HG03045 (cell line): ENCODE measurements around the gene KCTD19.

Experiments used
- ATAC-seq: cut with Tn5 transposase; IDR thresholded peaks from one replicate; pipeline ENCODE4 v1.9.1; 2021; ENCODE audit warnings: mild to moderate bottlenecking, moderate library complexity; ENCODE audit not compliant: unreplicated experiment

The KCTD19 gene

DNA sequence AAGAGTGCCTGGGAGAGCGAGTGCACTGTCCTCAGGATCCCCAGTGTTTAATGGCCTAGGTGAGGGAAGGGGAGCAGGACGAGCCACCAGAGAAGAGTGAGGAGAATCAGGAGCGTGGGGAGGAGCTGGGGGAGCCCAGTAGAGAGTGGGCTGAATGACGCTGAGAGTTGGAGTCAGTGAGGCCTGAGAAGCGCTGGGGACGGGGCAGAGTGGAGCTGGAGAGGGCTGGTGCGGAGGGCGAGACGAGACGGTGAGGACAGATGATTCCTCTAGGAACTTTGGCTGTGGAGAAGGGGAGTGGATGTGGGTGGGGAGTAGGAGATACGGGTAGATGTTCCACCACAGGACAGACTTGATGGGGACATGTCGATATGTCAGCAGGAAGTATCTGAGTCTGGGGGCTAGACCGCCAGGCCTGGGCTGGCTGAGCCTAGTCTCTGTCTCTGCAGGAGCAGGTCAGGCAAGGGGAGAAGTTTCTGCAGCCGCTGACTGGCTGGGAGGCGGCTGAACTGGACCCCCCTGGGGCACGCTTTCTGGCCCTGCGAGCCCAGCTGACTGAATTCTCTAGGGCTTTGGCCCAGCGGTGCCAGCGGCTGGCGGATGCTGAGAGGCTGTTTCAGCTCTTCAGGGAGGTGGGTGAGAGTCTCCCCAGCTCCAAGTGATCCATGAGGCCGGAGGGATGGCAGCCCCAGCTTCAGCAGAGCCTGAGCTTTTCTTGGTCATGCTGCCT lies 42.5 kb downstream of the KCTD19 start:
- ATAC-seq, result no peak

DNA sequence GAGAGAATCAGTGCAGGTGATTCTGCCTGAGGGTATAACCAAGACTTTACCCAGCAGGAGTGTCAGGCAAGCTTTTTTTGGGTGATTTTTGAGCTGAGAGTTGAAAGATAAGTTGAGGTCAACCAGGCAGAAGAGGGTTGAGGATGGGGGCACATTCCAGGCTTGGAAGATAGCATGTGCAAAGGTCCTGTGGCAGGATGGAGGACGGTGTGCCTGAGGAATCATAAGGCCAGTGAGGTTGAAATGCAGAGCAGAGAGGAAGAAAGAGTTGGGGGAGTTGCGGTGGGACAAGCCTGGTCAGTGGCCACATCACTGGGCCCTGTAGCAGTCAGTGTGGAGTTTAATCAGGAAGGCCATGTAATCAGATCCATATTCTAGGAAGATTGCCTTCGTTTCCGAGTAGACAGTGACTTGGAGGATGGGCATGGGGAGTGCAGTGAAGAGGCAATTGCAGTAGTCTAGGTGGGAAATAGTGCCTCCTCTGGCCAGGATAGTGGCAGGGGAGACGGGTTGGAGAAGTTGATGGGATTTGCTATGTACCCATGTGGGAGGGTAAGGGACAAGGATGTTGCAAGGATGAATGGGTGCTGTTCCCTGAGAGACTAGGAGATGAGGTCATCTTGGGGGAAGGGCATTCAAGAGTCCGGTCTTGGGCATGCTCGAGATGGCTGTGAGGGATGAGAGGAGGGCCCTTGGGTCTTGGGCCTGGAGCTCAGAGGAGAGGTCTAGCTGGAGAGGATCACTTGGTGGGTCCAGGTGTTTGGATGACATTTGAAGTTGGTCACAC lies 43.3 kb downstream of the KCTD19 start:
- no peak for ATAC-seq

DNA sequence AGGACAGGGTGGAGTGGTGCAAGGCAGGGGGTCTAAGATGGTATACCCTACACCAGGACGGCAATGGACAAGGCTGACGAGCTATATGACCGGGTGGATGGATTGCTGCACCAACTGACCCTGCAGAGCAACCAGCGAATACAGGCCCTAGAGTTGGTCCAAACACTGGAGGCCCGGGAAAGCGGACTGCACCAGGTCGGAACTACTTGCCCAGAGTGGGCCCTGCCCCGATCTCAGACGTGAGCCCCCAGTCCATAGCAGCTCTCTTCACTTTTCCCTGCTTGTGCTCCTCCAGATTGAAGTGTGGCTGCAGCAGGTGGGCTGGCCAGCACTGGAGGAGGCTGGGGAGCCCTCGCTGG lies 44.1 kb downstream of the KCTD19 start:
- ATAC-seq, result no peak

DNA sequence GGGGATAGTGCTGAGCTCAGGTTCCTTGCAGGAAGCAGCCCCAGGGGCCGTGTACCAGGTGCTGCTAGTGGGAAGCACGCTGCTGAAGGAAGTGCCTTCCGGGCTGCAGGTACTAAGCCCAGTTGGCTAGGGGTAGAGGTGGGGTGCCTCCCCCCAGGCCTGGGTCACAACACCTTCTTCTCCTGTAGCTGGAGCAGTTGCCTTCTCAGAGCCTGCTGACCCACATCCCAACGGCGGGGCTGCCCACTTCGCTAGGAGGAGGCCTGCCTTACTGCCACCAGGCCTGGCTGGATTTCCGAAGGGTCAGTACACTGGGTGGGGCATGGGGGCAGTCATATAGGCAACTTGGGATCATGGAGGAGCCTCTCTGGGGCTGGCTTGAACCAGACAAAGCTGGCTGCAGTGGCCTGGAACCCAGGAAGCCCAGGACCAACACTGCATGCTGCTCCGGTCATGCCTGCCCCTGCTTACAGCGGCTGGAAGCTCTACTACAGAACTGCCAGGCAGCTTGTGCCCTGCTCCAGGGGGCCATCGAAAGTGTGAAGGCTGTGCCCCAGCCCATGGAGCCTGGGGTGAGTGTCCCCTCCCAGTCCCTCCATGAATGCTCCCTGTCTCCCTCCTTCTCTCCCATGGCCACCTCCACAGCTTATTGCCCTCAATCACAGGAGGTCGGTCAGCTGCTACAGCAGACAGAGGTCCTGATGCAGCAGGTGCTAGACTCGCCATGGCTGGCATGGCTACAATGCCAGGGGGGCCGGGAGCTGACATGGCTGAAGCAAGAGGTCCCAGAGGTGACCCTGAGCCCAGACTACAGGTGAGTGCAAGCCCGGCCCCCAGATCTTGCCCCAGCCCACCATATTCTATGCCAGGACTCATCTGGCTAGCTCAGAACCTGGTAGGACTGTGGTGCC lies 44.8 kb downstream of the KCTD19 start:
- ATAC-seq, result no peak

DNA sequence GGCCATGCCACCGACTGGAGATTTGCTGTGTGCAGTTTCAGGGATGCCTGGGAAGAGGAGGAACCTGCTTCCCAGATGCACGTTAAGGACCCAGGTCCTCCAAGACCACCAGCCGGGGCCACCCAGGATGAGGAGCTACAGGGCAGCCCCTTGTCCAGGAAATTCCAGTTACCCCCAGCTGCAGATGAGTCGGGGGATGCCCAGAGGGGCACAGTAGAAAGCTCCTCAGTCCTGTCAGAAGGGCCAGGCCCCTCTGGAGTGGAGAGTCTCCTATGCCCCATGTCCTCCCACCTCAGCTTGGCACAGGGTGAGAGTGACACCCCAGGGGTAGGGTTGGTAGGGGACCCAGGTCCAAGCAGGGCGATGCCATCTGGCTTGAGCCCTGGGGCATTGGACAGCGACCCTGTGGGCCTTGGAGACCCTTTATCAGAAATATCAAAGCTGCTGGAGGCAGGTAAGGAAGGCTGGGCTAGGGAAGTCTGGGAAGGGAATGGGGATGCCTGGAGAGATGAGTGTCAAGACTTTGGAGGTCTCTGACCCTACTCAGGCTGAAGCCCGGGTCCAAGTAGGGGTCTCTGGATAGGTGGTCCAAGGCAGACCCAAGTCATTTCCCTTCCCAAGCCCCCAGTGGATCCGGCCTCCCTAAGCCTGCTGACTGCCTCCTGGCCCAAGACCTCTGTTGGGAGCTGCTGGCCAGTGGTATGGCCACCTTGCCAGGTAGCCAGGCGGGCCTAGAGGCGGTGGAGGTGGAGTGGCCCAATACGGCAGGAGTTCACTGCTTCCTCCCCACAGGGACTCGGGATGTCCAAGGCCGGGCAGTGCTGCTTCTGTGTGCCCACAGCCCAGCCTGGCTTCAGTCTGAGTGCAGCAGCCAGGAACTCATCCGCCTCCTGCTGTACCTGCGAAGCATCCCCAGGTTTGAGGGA lies 46.2 kb downstream of the KCTD19 start:
- ATAC-seq, result no peak

DNA sequence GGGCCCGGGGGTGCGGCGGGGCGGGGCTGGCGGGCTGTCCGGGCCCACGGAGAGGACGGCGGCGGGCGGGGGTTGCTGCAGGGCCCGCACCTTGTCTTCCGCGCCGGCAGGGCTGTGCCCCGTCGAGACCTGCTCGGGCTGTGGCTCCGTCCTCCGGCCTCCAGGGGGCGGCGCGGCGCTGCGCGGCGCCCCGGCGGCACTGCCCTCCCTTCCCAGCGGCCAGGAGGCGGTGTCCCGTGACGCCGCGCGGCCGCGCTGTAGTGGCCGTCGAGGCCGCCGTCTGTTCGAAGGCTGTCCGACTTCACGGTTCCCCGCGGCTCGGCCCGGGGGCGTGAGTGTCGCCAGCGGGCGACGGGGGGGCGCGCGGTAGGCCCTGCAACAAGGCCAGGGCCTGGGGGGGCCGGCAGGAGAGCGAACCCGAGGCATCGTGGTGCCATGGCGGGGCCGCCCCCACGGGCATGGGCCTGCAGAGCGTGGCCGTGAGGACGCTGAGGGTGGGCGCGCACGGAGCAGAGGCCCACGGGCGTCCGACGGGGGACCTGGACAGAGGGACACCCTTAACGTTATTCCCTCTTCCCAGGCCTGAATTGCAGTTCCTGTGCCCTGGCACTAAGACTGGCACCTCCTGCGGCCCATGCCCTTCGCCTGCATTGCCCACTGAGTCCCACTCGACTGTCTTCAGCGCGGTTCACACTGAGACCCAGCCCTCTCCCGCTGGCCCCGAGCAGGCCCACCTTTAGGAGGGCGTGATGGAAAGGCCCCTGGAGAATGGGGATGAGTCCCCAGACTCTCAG lies 47.0 kb downstream of the KCTD19 start, which contains the start of gene PLEKHG4:
TSS of gene PLEKHG4 (plus strand) at position 237 of the 794 bp plus-strand sequence. CDS start at position 750, 513 bp downstream.
- ATAC-seq, result peak; percentile 69

DNA sequence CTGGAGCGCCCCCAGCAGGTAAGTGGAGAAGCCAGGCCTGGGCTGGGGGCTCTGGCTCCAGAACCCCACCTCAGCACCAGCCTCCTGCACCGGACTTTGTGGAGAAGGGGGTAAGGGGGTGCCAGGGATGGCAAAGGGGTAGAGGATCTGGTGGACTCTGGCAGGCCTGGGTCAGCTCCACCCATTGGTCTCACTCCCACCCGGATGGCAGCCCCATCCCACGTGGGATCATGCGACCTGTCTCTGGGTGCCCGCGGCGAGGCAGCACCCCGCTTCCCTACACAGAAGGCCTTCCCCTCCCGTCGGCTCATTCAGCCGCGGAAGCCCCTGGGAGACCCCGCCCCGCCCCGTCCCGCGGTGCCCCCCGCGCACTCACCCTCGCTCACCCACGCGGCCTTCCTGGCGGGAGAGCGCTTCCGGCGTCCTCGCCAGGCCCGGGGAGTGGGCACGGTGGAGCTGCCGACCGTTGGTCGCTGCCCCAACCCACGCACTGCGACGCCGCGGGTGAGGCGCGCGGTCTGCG lies 47.7 kb downstream of the KCTD19 start:
- peak; percentile 40 for ATAC-seq

DNA sequence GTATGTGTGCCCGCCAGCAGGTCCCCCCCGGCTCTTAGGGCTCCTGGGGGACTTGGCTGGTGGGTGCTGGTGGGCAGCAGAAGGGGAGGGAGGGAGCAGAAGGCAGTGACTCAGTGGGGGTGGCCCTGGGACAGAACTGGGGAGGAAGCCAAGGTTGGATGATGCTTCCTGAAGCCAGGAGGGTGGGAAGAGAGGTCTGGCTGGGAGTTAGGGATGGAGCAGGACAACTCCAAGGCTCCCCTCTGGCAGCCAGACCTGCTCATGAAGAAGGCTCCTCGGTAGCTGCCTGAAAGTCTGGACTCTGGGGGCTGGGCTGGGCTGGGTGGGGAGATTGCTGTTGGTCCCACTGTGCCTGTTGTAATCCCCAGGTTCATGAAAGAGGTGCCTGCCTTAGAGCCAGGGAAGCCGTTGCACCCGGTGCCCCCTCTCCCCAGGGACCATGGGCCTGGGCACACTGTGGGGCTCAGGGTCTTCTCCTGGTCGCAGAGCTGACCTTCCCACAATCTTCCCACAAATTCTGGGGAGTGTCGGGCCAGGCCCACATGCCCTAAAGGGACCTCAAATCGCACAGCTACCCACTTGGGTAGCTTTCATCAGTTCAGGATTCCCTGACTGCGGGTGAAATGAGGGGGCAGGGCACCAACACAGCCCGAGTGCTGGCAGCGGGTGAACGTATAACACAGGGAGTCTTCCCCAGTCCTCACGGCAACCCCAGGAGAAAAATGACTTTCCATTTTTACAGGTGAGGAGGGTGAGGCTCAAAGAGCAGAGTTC lies 48.4 kb downstream of the KCTD19 start:
- ATAC-seq, result no peak

DNA sequence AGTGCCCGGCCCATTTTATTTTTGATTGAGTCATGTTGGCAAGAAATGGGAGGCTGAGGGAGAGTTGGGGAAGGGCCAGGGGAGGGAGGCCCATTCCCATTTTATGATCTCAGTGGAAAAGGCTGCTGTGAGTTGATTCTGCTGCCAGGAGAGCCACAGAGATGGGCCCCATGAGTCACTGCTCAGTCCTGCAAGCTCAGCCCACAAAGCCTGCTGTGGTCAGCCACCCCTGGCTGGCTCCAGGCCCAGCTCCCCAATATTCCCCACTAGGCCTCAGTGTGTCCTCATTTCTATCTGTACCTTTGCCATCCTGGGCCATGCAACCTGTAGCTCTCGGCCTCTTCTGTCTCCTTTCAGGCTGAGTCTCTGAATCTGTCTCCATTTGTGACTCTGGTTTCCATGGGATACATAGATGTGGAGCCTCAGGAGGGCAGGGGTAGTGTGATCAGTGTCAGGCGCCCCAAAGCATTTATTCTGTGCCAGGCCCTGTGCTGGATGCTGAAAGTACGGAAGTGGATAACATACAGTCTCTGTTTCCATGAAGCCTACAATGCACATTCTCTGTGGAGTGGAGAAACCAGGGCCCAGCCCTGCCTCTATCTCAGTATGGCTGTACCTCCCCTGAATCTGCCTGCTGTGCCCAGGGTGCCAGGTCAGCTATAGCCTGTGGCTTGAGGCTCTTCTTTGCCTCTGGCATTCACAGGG lies 49.1 kb downstream of the KCTD19 start:
- no peak for ATAC-seq

DNA sequence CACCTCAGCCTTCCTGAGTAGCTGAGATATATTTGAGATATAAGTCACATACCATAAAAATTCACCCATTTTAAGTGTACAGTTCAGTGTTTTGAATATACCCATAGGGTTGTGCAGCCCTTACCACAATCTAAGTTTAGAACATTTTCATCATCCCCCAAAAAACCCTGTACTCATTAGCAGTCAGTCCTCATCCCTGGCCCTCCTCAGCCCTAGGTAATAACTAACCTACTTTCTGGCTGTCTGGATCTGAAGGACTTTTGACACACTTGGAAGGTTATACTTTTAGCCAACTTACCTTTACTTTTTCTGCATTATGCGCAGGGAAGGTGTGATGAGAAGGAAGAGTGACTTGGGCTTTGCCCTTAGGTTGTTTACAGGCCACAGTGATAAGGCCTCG lies 51.2 kb downstream of the KCTD19 start:
- no peak for ATAC-seq

DNA sequence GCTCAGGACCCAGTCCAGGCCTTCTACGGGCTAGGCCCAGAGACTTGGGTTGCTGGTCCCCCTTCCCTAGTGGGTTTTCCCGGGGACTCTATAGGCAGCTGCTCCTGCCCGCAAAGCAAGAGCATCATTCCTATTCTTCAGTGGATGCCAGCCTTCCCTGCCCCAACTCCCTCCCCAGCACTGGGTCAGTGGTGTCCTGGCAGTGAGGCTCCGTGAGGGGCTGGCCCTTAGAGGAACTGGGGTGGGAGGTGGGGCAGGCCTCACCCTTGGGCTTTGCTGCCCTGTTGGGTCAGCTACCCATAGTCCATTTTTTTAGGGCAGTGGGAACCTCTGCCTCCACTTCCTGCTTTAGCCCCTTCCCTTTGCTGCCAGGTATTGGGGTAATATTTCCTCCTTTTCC lies 55.1 kb downstream of the KCTD19 start:
- no peak for ATAC-seq

DNA sequence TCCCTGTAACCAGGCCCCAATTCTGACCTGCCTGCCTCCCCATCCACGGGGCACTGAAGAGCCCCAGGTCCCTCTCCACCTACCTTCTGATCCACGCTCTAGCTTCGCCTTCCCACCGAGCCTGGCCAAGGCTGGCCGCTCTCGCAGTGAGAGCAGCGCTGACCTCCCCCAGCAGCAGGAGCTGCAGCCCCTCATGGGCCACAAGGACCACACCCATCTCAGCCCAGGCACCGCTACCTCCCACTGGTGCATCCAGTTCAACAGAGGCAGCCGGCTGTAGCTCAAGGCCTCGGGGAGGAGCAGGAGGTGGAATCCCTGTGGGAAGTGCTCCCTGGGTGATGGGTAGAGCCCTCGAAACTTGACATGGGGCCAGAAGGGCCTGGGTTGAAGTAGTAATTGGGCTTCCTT lies 55.6 kb downstream of the KCTD19 start:
- no peak for ATAC-seq

DNA sequence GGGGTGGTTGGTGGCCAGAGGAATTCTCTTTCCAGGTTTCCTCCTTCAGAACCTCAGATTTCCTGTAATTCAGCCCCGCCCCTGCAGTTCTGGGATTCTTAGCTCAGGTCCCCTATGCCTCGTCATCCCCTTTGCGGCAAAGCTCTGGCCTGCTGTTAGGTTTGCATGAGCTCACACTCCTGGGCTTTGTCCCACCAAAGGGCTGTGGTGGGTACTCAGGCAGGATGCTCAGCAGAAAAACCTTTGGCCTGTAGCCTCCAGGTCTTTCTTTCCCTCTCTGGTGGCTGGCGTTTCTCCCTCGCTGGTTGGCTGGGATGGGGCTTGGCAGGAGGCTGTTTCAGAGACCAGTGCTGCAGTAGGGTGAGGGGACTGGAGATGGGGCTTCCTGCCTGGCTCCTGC lies 56.8 kb downstream of the KCTD19 start:
- no peak for ATAC-seq

DNA sequence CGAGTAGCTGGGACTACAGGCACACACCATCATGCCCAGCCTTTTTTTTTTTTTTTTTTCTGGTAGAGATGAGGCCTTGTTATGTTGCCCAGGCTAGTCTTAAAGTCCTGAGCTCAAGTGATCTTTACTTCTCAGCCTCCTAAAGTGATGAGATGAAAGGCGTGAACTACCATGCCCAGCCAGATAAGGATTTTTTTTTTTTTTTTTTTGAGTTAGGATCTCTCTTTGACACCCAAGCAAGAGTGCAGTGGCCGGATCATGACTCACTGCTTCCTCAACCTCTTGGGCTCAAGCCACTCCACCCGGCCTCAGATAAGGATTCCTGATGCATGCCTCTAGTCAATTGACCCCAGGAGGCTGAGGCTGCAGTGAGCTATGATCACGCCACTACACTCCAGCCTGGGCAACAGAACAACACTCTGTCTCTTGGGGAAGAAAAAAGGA lies 58.4 kb downstream of the KCTD19 start:
- no peak for ATAC-seq

DNA sequence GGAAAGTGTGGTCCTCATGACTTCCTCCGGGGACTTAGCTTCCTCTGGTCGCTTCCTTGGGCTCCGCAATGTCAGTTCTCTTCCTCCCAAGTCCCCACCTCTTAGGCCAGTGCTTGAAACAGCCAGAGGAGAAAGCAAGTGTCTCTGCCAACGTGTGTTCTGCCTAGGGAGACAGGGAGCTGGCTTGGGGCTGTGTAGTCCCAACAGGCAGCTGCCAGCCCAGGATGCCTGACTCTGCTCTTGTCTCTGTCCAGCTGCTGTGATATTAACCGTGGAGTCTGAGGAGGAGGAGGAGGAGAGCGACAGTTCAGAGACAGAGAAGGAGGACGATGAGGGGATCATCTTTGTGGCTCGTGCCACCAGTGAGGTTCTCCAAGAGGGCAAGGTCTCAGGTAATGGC lies 60.7 kb downstream of the KCTD19 start:
- no peak for ATAC-seq

DNA sequence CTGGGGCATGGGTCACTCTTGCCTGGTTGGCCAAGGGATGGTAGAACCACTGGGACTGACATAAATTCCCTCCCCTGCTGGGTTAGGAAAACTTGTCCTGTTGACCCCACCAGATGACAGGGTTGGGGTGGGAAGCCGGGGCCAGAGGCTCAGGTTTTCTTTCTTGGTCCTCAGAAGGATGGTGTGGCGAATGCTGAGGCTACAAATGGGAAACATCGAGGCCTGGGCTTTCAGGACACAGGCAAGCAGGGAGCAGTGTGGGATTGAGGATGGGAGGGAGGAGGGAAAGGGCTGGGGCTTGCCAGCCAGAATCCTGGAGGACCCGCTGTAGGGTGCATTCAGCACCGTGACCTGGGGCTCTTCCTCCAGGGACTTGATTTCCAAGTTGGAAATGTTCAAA lies 61.7 kb downstream of the KCTD19 start:
- ATAC-seq, result no peak

DNA sequence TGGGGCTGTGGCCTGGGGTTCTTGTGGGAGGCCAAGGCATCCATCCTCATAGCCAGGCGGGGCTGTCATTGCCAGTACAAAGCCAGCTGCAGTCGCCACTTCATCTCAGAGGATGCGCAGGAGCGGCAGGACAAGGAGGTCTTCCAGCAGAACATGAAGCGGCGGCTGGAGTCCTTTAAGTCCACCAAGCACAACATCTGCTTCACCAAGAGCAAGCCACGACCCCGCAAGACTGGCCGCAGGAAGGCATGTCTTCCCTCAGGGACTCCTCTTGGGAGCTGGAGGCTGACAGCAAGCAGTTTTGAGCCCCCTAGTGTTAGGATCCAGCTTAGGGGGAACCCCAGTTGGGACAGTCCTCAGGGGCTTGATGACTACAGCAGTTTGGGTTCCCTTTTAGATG lies 62.3 kb downstream of the KCTD19 start:
- ATAC-seq, result no peak

DNA sequence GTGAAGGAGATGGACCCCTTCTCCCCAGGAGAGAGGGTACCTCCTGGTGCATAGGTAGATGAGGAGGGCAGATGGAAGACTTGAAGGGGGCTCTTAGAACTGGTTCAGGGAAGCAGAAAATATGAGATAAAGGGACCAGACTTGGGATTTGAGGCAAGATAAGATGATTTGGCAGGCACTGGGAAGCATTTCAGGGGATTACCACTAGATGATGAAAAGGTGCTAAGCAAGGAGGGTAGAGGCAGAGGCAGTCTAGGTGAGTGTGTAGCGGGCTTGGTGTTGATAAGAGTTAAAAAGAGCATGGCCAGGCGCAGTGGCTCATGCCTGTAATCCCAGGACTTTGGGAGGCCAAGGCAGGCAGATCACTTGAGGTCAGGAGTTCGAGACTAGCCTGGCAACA lies 63.3 kb downstream of the KCTD19 start:
- ATAC-seq, result no peak
